Thyroid gland (tissue), 4 donors: Measurements from ENCODE around the gene STX12. TPM values are rescaled to one million over a fixed set of nuclear protein-coding genes. Genes with fewer than 3 reads are reported as not detected.
"Not testable (repeated sequence)": the region's sequence is repeated elsewhere in the genome, so short reads cannot be mapped to it uniquely, and the experiment has no call there.

Source experiments
- DNase-seq, 2 donors: peaks; one replicate each; pipeline ENCODE4 v3.0.0-alpha.2; 2019
- H3K27ac ChIP-seq, 3 donors: fragments of 200-600 bp; sonication (generic); 1 replicate in 2 of 3; 2 replicates in 1 of 3; pipeline ENCODE4 v1.5.1; 2016 to 2019; ENCODE audit warnings: mild to moderate bottlenecking in 1 of 3, moderate library complexity in 1 of 3
- H3K27me3 ChIP-seq: fragments of 200-600 bp; sonication (generic); one replicate; pipeline ENCODE4 v1.5.1; 2019
- H3K36me3 ChIP-seq, 2 donors: fragments of 200-600 bp; sonication (generic); one replicate each; pipeline ENCODE4 v1.5.1; 2016 to 2019
- H3K4me1 ChIP-seq, 2 donors: fragments of 200-600 bp; sonication (generic); one replicate each; pipeline ENCODE4 v1.5.1; 2017 to 2019
- H3K4me3 ChIP-seq, 3 donors: fragments of 200-600 bp; sonication (generic); replicated peaks in 1 of 3; 1 replicate in 2 of 3; 2 replicates in 1 of 3; pipeline ENCODE4 v1.5.1; 2016; ENCODE audit warnings: mild to moderate bottlenecking in 1 of 3
- H3K9me3 ChIP-seq: fragments of 200-600 bp; sonication (generic); one replicate; pipeline ENCODE4 v1.5.1; 2017
- POLR2A ChIP-seq, 2 donors: fragments of 450-650 bp; IDR thresholded peaks; one replicate each; pipeline ENCODE4 v1.6.1; 2017; ENCODE audit warnings: antibody characterized with exemption in 2 of 2, mild to moderate bottlenecking in 2 of 2, moderate library complexity in 1 of 2
- WGBS, 2 donors: methylation state at CpG; one replicate each; pipeline ENCODE4 v1.1.5; 2017; 5-methylcytosine and 5-hydroxymethylcytosine counted together
- intact Hi-C: fragments of 100-400 bp; cut with DNase I; formaldehyde crosslinking; loops from one replicate; pipeline ENCODE4 v1.15.1; 2023
- total RNA-seq, 4 donors: library from RNA; depleted of rRNA; stranded (reverse); fragments of >200 nt; gene quantifications; one replicate each; pipeline ENCODE4 v1.2.3, GENCODE V29; 2016
- TF ChIP-seq, protein P1 (sequence below), 6 experiments: fragments of 200-600 bp in 3 of 6; fragments of 450-650 bp in 3 of 6; sonication (generic) in 3 of 6; IDR thresholded peaks; one replicate each; pipeline ENCODE4 v1.5.1; 2016 to 2019; ENCODE audit warnings: antibody characterized with exemption in 6 of 6, mild to moderate bottlenecking in 2 of 6, inconsistent platforms in 1 of 6, moderate library complexity in 1 of 6

STX12 gene
- total RNA-seq, 4 donors from 2014 or later, result 169 to 265 (median 221) TPM

DNA sequence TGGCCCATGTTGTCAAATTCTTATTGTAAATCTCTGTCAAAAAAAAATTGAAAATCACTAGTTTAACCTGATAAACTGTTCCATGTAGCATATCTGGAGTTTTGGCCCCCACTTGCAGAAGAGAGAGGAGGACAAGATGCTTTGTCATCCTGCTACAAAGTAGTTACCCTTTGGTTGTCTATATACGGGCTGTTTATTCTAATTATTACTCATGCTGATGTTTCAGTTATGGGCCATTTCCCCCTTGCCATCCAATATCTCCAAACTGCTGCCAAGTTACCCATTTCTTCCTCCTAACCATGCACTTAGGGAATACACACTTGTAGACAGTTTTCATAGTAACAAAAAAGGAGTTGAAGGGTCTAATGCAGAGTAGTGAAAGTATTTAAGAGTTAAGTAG, 22.6 kb downstream of the STX12 start:
- Histone ChIP-seq H3K27me3 (no peaks in the 10 kb centered on the region), H3K4me1 (peaks cover 0 to 17% of the 10 kb centered on the region in 2 donors), H3K36me3 (peaks cover 60 to 63% of the 10 kb centered on the region in 2 donors), H3K4me3 (no peak overlapping the region), H3K9me3 (no peaks in the 10 kb centered on the region), H3K27ac (no peak overlapping the region)
- no peak for DNase-seq
- 70 to 71% methylated on average over 1 of the region's 1 CpG for WGBS, 2 donors
- TF ChIP-seq POLR2A (IDR thresholded peaks at IDR 0.05), result no peak
- TF ChIP-seq, protein P1, sequence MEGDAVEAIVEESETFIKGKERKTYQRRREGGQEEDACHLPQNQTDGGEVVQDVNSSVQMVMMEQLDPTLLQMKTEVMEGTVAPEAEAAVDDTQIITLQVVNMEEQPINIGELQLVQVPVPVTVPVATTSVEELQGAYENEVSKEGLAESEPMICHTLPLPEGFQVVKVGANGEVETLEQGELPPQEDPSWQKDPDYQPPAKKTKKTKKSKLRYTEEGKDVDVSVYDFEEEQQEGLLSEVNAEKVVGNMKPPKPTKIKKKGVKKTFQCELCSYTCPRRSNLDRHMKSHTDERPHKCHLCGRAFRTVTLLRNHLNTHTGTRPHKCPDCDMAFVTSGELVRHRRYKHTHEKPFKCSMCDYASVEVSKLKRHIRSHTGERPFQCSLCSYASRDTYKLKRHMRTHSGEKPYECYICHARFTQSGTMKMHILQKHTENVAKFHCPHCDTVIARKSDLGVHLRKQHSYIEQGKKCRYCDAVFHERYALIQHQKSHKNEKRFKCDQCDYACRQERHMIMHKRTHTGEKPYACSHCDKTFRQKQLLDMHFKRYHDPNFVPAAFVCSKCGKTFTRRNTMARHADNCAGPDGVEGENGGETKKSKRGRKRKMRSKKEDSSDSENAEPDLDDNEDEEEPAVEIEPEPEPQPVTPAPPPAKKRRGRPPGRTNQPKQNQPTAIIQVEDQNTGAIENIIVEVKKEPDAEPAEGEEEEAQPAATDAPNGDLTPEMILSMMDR (IDR thresholded peaks at IDR 0.05), result no peak
- intact Hi-C loops, result no loop called here

DNA sequence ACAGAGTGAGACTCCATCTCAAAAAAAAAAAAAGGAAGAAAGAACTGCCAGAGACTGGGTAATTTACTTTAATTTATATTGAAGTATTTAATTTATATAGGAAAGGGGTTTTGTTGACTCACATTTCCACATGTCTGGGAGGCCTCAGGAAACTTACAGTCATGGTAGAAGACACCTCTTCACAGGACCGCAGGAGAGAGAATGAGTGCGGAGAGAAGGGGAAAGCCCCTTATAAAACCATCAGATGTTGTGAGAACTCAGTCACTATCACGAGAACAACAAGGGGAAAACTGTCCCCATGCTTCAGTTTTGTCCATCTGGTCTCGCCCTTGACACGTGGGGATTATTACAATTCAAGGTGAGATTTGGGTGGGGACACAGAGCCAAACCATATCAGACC, 31.8 kb downstream of the STX12 start:
- no peak overlapping the region for H3K27ac ChIP-seq
- H3K4me1 ChIP-seq, result peaks cover 0 to 4% of the 10 kb centered on the region in 2 donors
- H3K27me3 ChIP-seq, result no peaks in the 10 kb centered on the region
- 87 to 95% methylated on average over 5 of the region's 5 CpGs for whole genome bisulfite sequencing, 2 donors
- no peak for DNase-seq
- no peak overlapping the region for H3K4me3 ChIP-seq
- intact Hi-C loops, result no loop called here
- H3K36me3 ChIP-seq, result peaks cover 43 to 77% of the 10 kb centered on the region in 2 donors
- TF ChIP-seq POLR2A (IDR thresholded peaks at IDR 0.05), result no peak
- TF ChIP-seq, protein P1 (IDR thresholded peaks at IDR 0.05), result no peak
- no peaks in the 10 kb centered on the region for H3K9me3 ChIP-seq

DNA sequence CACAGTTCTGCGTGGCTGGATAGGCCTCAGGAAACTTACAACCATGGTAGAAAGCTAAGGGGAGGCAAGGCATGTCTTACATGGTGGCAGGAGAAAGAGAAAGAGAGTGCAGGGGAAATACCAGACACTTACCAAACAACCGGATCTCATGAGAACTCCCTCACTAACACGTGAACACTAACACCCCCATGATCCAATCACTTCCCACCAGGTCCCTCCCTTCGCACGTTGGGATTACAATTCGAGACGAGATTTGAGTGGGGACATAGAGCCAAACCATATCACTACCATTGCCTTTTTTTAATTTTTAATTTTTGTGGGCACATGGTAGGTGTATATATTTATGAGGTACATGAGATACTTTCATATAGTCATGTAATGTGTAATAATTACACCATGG, 33.7 kb downstream of the STX12 start:
- WGBS, 2 donors, result 92% methylated on average over 7 of the region's 7 CpGs
- Histone ChIP-seq H3K27me3 (no peaks in the 10 kb centered on the region), H3K36me3 (peaks cover 25 to 66% of the 10 kb centered on the region in 2 donors), H3K27ac (no peak overlapping the region), H3K4me1 (peaks cover 0 to 4% of the 10 kb centered on the region in 2 donors), H3K9me3 (no peaks in the 10 kb centered on the region), H3K4me3 (no peak overlapping the region)
- no peak for TF ChIP-seq POLR2A (IDR thresholded peaks at IDR 0.05)
- TF ChIP-seq, protein P1 (IDR thresholded peaks at IDR 0.05), result no peak
- intact Hi-C loops, result no loop called here
- no peak for DNase-seq

DNA sequence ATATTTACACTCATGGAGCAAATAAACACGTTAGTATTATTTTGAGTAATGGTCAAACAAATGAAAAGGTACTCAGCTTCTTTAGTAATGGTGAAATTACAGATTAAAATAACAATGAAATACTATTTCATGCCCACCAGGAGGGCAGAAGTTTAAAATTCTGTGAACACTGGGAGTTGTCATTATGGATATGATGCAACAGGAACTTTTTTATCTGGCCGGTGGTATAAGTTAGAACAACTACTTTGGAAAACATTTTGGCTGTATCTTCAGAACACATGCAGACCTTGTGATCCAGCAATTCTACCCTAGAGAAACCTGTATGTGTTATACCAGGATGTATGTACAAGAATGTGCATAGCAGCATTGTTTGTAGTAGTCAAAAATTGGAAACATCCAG, 34.4 kb downstream of the STX12 start:
- intact Hi-C loops, result no loop called here
- H3K9me3 ChIP-seq, result no peaks in the 10 kb centered on the region
- peaks cover 0 to under 1% of the 10 kb centered on the region in 2 donors for H3K4me1 ChIP-seq
- H3K36me3 ChIP-seq, result peaks cover 25 to 63% of the 10 kb centered on the region in 2 donors
- TF ChIP-seq, protein P1 (IDR thresholded peaks at IDR 0.05), result no peak
- TF ChIP-seq POLR2A (IDR thresholded peaks at IDR 0.05), result no peak
- no peak overlapping the region for H3K27ac ChIP-seq
- H3K4me3 ChIP-seq, result no peak overlapping the region
- no peaks in the 10 kb centered on the region for H3K27me3 ChIP-seq
- WGBS, 2 donors, result 78 to 81% methylated on average over 2 of the region's 2 CpGs
- DNase-seq, result no peak

DNA sequence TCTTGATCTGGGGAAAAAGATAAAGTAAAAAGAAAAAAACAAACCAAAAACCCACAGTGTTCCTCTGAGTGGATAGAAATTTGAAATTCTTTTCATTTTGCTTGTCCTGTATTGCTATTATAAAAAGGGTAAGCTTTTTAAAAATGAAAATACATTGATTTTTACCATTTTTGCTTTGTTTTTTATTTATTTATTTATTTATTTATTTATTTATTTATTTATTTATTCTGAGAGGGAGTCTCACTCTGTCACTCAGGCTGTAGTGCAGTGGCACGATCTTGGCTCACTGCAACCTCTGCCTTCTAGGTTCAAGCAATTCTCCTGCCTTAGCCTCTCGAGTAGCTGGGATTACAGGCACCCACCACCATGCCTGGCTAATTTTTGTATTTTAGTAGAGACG, 35.1 kb downstream of the STX12 start:
- H3K4me1 ChIP-seq, DNase-seq, H3K9me3 ChIP-seq, H3K27ac ChIP-seq, H3K4me3 ChIP-seq, intact Hi-C loops, H3K27me3 ChIP-seq: not testable (repeated sequence)
- WGBS, 2 donors, result 96 to 98% methylated on average over 3 of the region's 3 CpGs
- peaks cover 30 to 63% of the 10 kb centered on the region in 2 donors for H3K36me3 ChIP-seq

DNA sequence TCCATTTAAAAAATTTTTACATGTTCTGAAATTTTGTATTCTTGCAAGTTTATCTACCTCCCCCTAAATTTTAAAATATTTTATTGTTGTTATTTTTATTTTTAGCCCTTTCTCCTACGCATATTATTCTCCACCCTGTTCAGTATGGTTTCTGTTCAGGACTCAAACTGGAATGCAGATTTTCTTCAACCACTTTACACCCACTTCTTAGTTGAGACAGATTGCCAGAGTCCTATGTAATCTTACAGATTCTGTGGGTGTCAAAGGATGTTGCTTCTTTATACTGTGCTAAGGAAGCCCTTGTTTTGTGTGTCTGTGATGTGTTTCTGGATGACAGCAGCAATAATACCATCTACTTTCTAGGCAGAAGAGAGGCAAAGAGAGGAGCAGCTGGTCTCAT, 36.9 kb downstream of the STX12 start:
- DNase-seq, result no peak
- no peaks in the 10 kb centered on the region for H3K4me1 ChIP-seq
- no peak overlapping the region for H3K4me3 ChIP-seq
- H3K27ac ChIP-seq, result no peak overlapping the region
- 92% methylated on average over 1 of the region's 1 CpG for WGBS, 2 donors
- intact Hi-C loops, result loop anchor here (10.0 kb wide), 1 partner anchor 55 kb away; no protein-coding TSS in a partner anchor
- H3K36me3 ChIP-seq, result peaks cover 22 to 61% of the 10 kb centered on the region in 2 donors
- no peaks in the 10 kb centered on the region for H3K9me3 ChIP-seq
- TF ChIP-seq, protein P1 (IDR thresholded peaks at IDR 0.05), result no peak
- no peak for TF ChIP-seq POLR2A (IDR thresholded peaks at IDR 0.05)
- no peaks in the 10 kb centered on the region for H3K27me3 ChIP-seq
